ENCODE results near the gene VRK3.

DNA sequence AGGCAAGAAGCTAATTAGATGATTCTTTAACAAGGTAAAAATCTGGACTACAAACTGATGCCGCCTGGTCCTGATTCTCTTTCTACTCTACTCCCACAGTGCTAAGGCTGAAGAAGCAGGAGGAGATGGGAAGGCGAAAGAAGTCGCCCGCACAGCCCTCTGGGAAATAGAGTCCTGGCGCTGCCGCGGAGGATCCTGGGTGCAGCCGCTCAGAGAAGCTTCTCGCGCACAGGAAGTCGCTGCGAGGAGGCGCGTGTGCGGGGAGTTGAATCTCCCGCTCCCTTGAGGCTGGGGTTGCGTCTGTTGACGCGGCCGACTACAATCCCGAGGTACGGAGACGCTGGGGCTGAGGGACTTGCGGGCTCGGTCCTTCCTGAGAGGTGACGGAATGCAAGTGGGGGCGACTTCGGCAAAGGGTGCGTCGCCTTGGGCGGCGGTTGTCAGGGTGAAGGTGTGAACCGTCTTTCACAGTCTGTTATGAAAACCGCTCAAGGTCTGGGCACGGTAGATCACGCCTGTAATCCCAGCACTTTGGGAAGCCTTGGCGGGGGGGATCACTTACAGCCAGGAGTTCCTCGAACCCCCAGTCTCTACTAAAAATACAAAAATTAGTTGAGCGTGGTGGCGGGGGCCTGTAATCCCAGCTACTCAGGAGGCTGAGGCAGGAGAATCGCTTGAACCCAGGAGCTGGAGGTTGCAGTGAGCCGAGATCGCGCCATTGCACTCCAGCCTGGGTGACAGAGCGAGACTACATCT, 800 bp upstream of the VRK3 start, which contains the start of gene ZNF473:
- TF ChIP-seq, protein P1, sequence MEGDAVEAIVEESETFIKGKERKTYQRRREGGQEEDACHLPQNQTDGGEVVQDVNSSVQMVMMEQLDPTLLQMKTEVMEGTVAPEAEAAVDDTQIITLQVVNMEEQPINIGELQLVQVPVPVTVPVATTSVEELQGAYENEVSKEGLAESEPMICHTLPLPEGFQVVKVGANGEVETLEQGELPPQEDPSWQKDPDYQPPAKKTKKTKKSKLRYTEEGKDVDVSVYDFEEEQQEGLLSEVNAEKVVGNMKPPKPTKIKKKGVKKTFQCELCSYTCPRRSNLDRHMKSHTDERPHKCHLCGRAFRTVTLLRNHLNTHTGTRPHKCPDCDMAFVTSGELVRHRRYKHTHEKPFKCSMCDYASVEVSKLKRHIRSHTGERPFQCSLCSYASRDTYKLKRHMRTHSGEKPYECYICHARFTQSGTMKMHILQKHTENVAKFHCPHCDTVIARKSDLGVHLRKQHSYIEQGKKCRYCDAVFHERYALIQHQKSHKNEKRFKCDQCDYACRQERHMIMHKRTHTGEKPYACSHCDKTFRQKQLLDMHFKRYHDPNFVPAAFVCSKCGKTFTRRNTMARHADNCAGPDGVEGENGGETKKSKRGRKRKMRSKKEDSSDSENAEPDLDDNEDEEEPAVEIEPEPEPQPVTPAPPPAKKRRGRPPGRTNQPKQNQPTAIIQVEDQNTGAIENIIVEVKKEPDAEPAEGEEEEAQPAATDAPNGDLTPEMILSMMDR (conservative IDR thresholded peaks at IDR 0.05; ENCODE audit: low read length) = no peak
- TF ChIP-seq EZH2phosphoT487 (IDR thresholded peaks at IDR 0.05; ENCODE audit: borderline replicate concordance) = no peak
